Neural cell (in vitro differentiated cells): ENCODE results near the gene TNS3. TPM values are rescaled to one million over a fixed set of nuclear protein-coding genes. Genes with fewer than 3 reads are reported as not detected.

Source experiments
- H2AFZ ChIP-seq: fragments of 200-600, 300-800 bp; sonication (generic), shearing (Covaris generic); 2 replicates; pipeline ENCODE4 v1.6.0; 2014; ENCODE audit warnings: low read depth, mild to moderate bottlenecking, antibody characterized with exemption, low read length, moderate library complexity
- H3F3A ChIP-seq: fragments of 200-600 bp; shearing (Covaris generic); 2 replicates; pipeline ENCODE4 v1.6.1; 2016; ENCODE audit warnings: mild to moderate bottlenecking, moderate library complexity, mixed read lengths, antibody characterized with exemption, low read length; ENCODE audit not compliant: insufficient read depth, poor library complexity, severe bottlenecking
- H3K27ac ChIP-seq: fragments of 200-600, 300-800 bp; sonication (generic), shearing (Covaris generic); 2 replicates; pipeline ENCODE4 v1.5.1; 2014; ENCODE audit warnings: mild to moderate bottlenecking, low read length, moderate library complexity
- H3K27me3 ChIP-seq: fragments of 300-800, 200-600 bp; sonication (generic), shearing (Covaris generic); 2 replicates; pipeline ENCODE4 v1.6.0; 2014; ENCODE audit warnings: mild to moderate bottlenecking, low read depth, low read length, moderate library complexity; ENCODE audit not compliant: insufficient read depth
- H3K36me3 ChIP-seq: fragments of 300-800, 200-600 bp; sonication (generic), shearing (Covaris generic); 2 replicates; pipeline ENCODE4 v1.5.1; 2014; ENCODE audit warnings: mild to moderate bottlenecking, antibody characterized with exemption, low read length, moderate library complexity; ENCODE audit not compliant: insufficient read depth
- H3K4me2 ChIP-seq: fragments of 300-800, 200-600 bp; sonication (generic), shearing (Covaris generic); 2 replicates; pipeline ENCODE4 v1.6.0; 2014; ENCODE audit warnings: mild to moderate bottlenecking, low read length
- H3K4me3 ChIP-seq: fragments of 300-800, 200-600 bp; sonication (generic), shearing (Covaris generic); 2 replicates; pipeline ENCODE4 v1.5.1; 2014; ENCODE audit warnings: mild to moderate bottlenecking, low read length, moderate library complexity
- H3K79me2 ChIP-seq: fragments of 200-600 bp; shearing (Covaris generic); replicated peaks from 2 replicates; pipeline ENCODE4 v1.6.0; 2014; ENCODE audit warnings: mild to moderate bottlenecking, low read length, moderate library complexity; ENCODE audit not compliant: insufficient read depth
- H3K9ac ChIP-seq: fragments of 300-800, 200-600 bp; sonication (generic), shearing (Covaris generic); 2 replicates; pipeline ENCODE4 v1.6.1; 2016; ENCODE audit warnings: mild to moderate bottlenecking, low read length, mixed read lengths
- H3K9me2 ChIP-seq: fragments of 200-600 bp; shearing (Covaris generic); 2 replicates; pipeline ENCODE4 v1.6.1; 2016; ENCODE audit warnings: mild to moderate bottlenecking, low read length, mixed read lengths; ENCODE audit not compliant: insufficient read depth
- H3K9me3 ChIP-seq: fragments of 200-600, 300-800 bp; sonication (generic), shearing (Covaris generic); 2 replicates; pipeline ENCODE4 v1.6.1; 2016; ENCODE audit warnings: mild to moderate bottlenecking, mixed run types, low read length, moderate library complexity, mixed read lengths
- H4K20me1 ChIP-seq: fragments of 200-600 bp; shearing (Covaris generic); 2 replicates; pipeline ENCODE4 v1.6.1; 2016; ENCODE audit warnings: mild to moderate bottlenecking, mixed run types; ENCODE audit not compliant: insufficient read depth
- CTCF ChIP-seq: fragments of 450-650 bp; IDR thresholded peaks from 2 replicates; pipeline ENCODE4 v1.5.1; 2014; ENCODE audit warnings: antibody characterized with exemption, mild to moderate bottlenecking, moderate library complexity; ENCODE audit not compliant: poor library complexity, severe bottlenecking
- EP300 ChIP-seq: fragments of 450-650 bp; conservative IDR thresholded peaks from 2 replicates; pipeline ENCODE4 v1.6.1; 2014; ENCODE audit warnings: antibody characterized with exemption, mild to moderate bottlenecking, moderate library complexity; ENCODE audit not compliant: poor library complexity, severe bottlenecking
- EZH2 ChIP-seq: fragments of 200-600, 300-800 bp; shearing (Covaris generic), sonication (generic); IDR thresholded peaks from 2 replicates; pipeline ENCODE4 v1.6.1; 2014; ENCODE audit warnings: antibody characterized with exemption, low read length, borderline replicate concordance, mild to moderate bottlenecking; ENCODE audit not compliant: insufficient read depth, poor library complexity, severe bottlenecking
- MXI1 ChIP-seq: fragments of 450-650 bp; conservative IDR thresholded peaks from 2 replicates; pipeline ENCODE4 v1.6.1; 2014; ENCODE audit warnings: antibody characterized with exemption, mild to moderate bottlenecking; ENCODE audit not compliant: poor library complexity, severe bottlenecking
- POLR2AphosphoS5 ChIP-seq: IDR thresholded peaks from 2 replicates; pipeline ENCODE4 v1.6.1; 2012
- RAD21 ChIP-seq: fragments of 450-650 bp; conservative IDR thresholded peaks from 2 replicates; pipeline ENCODE4 v1.6.1; 2014; ENCODE audit warnings: antibody characterized with exemption, mild to moderate bottlenecking, moderate library complexity
- REST ChIP-seq: IDR thresholded peaks from 2 replicates; pipeline ENCODE4 v1.6.1; 2012; ENCODE audit warnings: borderline replicate concordance
- SMC3 ChIP-seq: fragments of 450-650 bp; conservative IDR thresholded peaks from 2 replicates; pipeline ENCODE4 v1.6.1; 2014; ENCODE audit warnings: antibody characterized with exemption, mild to moderate bottlenecking, moderate library complexity; ENCODE audit not compliant: poor library complexity
- TAF1 ChIP-seq: IDR thresholded peaks from 2 replicates; pipeline ENCODE4 v1.6.1; 2012; ENCODE audit warnings: low read depth
- polyA plus RNA-seq: library from polyadenylated mRNA; depleted of rRNA; stranded (reverse); fragments of >200 nt; gene quantifications from 2 replicates; pipeline ENCODE4 v1.2.3, GENCODE V29; 2014

Gene TNS3
- polyA plus RNA-seq, 1 donor from 2014 or later = 0.58 TPM

- H3K4me3 ChIP-seq = no peak overlapping the region
- no peaks in the 10 kb centered on the region for H3F3A ChIP-seq
- H3K27me3 ChIP-seq = no peaks in the 10 kb centered on the region
- H4K20me1 ChIP-seq = no peaks in the 10 kb centered on the region
- H3K36me3 ChIP-seq = no peaks in the 10 kb centered on the region
- H3K9me3 ChIP-seq = no peaks in the 10 kb centered on the region
- no peak overlapping the region for H3K4me2 ChIP-seq
- no peak overlapping the region for H3K27ac ChIP-seq
- H3K79me2 ChIP-seq = no peaks in the 10 kb centered on the region
- no peaks in the 10 kb centered on the region for H3K9me2 ChIP-seq
- no peak overlapping the region for H3K9ac ChIP-seq
- no peak for TF ChIP-seq TAF1
- TF ChIP-seq REST = no peak
- no peak for TF ChIP-seq CTCF
- TF ChIP-seq EZH2 = no peak
- TF ChIP-seq MXI1 = no peak
- no peak for TF ChIP-seq RAD21
- no peak for TF ChIP-seq POLR2AphosphoS5
- no peak for TF ChIP-seq SMC3
- TF ChIP-seq EP300 = no peak
- no peak overlapping the region for H2AFZ ChIP-seq
Measured at GRCh38 chr7:47413526-47414341, 168.2 kb downstream of the TNS3 start.

- no peak overlapping the region for H3K9ac ChIP-seq
- no peaks in the 10 kb centered on the region for H3K27me3 ChIP-seq
- H3K36me3 ChIP-seq = no peaks in the 10 kb centered on the region
- H3K4me2 ChIP-seq = no peak overlapping the region
- no peak overlapping the region for H3K27ac ChIP-seq
- TF ChIP-seq CTCF (no peak), EP300 (no peak), REST (no peak), RAD21 (no peak), SMC3 (no peak), EZH2 (no peak), MXI1 (no peak), TAF1 (no peak), POLR2AphosphoS5 (no peak)
- no peak overlapping the region for H2AFZ ChIP-seq
- no peaks in the 10 kb centered on the region for H3K9me2 ChIP-seq
- no peaks in the 10 kb centered on the region for H4K20me1 ChIP-seq
- H3K4me3 ChIP-seq = no peak overlapping the region
- H3K79me2 ChIP-seq = no peaks in the 10 kb centered on the region
- H3K9me3 ChIP-seq = no peaks in the 10 kb centered on the region
- H3F3A ChIP-seq = no peaks in the 10 kb centered on the region
Measured at GRCh38 chr7:47411901-47412300, 170.0 kb downstream of the TNS3 start.
